Stimulated activated naive B cell treated with anti-CD40 and anti-IgM and Interleukin-4, amounts not matched to agents 10 μg/mL and 1 μg/mL and 100 μg/mL, for 72 hours (primary cell): ENCODE results near the gene RNASET2.
A peak's percentile ranks its signal among the peaks of the same experiment; 100 is the strongest.

ENCODE experiments used
- ATAC-seq, 2 donors: fragments of 150-1000 bp; cut with Tn5 transposase; replicated peaks; 2 replicates each; pipeline ENCODE4 v1.10.0; 2021; ENCODE audit warnings: moderate library complexity in 1 of 2
- DNase-seq: peaks from one replicate; pipeline ENCODE4 v3.0.0; 2021
- H3K27ac Mint-ChIP-seq: one replicate; pipeline ENCODE4 v1.8.0; 2022; ENCODE audit warnings: mild to moderate bottlenecking, mixed read lengths
- H3K27me3 Mint-ChIP-seq, 2 donors: one replicate each; pipeline ENCODE4 v1.8.0; 2022; ENCODE audit warnings: mixed read lengths in 2 of 2
- H3K36me3 Mint-ChIP-seq, 2 donors: one replicate each; pipeline ENCODE4 v1.8.0; 2022; ENCODE audit warnings: mixed read lengths in 2 of 2, mild to moderate bottlenecking in 1 of 2
- H3K4me1 Mint-ChIP-seq, 2 donors: one replicate each; pipeline ENCODE4 v1.8.0; 2022; ENCODE audit warnings: mixed read lengths in 2 of 2, mild to moderate bottlenecking in 1 of 2
- H3K4me3 Mint-ChIP-seq, 2 donors: one replicate each; pipeline ENCODE4 v1.8.0; 2022; ENCODE audit warnings: mild to moderate bottlenecking in 2 of 2, mixed read lengths in 2 of 2, moderate library complexity in 1 of 2
- H3K9me3 Mint-ChIP-seq, 2 donors: one replicate each; pipeline ENCODE4 v1.8.0; 2022; ENCODE audit warnings: mixed read lengths in 2 of 2, mild to moderate bottlenecking in 1 of 2

RNASET2 gene

GRCh38 chr6:166947251-166947650 is 9.1 kb downstream of the RNASET2 start:
- Mint-ChIP-seq H3K36me3 (peaks cover 21 to 31% of the 10 kb centered on the region in 2 donors), H3K27ac (no peak overlapping the region), H3K4me3 (no peak overlapping the region), H3K4me1 (peaks cover 30 to 48% of the 10 kb centered on the region in 2 donors), H3K27me3 (no peaks in the 10 kb centered on the region), H3K9me3 (no peaks in the 10 kb centered on the region)
- ATAC-seq (no peak), DNase-seq (no peak)

GRCh38 chr6:166946125-166946524 is 10.2 kb downstream of the RNASET2 start:
- Mint-ChIP-seq H3K27ac (peak overlapping the region; percentile 31), H3K27me3 (no peaks in the 10 kb centered on the region), H3K4me3 (no peak overlapping the region), H3K36me3 (peaks cover 22 to 31% of the 10 kb centered on the region in 2 donors), H3K4me1 (peaks cover 22 to 37% of the 10 kb centered on the region in 2 donors), H3K9me3 (no peaks in the 10 kb centered on the region)
- no peak for ATAC-seq
- no peak for DNase-seq

GRCh38 chr6:166944666-166945256 is 11.6 kb downstream of the RNASET2 start:
- DNase-seq (no peak), ATAC-seq (no peak)
- Mint-ChIP-seq H3K4me3 (no peak overlapping the region), H3K9me3 (no peaks in the 10 kb centered on the region), H3K36me3 (peaks cover 17 to 24% of the 10 kb centered on the region in 2 donors), H3K4me1 (peaks cover 10 to 24% of the 10 kb centered on the region in 2 donors), H3K27ac (no peak overlapping the region), H3K27me3 (no peaks in the 10 kb centered on the region)

GRCh38 chr6:166942393-166943168 is 13.8 kb downstream of the RNASET2 start:
- no peak for ATAC-seq
- H3K4me1 Mint-ChIP-seq: peaks cover 14 to 20% of the 10 kb centered on the region in 2 donors
- H3K27me3 Mint-ChIP-seq: no peaks in the 10 kb centered on the region
- peaks cover 19 to 34% of the 10 kb centered on the region in 2 donors for H3K36me3 Mint-ChIP-seq
- DNase-seq: no peak
- no peak overlapping the region for H3K4me3 Mint-ChIP-seq
- H3K27ac Mint-ChIP-seq: peak overlapping the region; percentile 86
- H3K9me3 Mint-ChIP-seq: no peaks in the 10 kb centered on the region

GRCh38 chr6:166940643-166941068 is 15.7 kb downstream of the RNASET2 start:
- Mint-ChIP-seq H3K27ac (no peak overlapping the region), H3K9me3 (no peaks in the 10 kb centered on the region), H3K4me3 (no peak overlapping the region), H3K4me1 (peaks cover 19 to 35% of the 10 kb centered on the region in 2 donors), H3K36me3 (peaks cover 17 to 34% of the 10 kb centered on the region in 2 donors), H3K27me3 (no peaks in the 10 kb centered on the region)
- DNase-seq (no peak), ATAC-seq (no peak)

DNA sequence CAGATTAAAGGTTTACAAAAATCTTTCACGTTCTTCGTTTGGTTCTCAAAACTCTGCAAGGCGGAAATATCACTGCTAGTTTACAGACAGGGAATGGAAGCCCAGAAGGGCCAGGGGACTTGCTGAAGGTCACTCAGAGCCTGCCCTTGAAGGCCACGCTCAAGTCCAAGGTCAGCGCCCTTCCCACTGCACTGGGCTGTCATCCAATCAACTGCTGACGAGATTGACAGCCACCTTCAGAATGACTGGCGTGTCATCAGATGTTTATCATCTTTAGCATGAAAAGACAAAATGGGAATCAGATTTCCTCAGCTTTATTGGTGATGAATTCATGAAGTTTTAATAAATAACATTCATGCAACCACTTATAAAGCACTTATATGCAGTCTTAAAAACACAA is 16.5 kb downstream of the RNASET2 start:
- Mint-ChIP-seq H3K36me3 (peaks cover 13 to 28% of the 10 kb centered on the region in 2 donors), H3K4me1 (peaks cover 14 to 29% of the 10 kb centered on the region in 2 donors), H3K27ac (peak overlapping the region; percentile 56)

DNA sequence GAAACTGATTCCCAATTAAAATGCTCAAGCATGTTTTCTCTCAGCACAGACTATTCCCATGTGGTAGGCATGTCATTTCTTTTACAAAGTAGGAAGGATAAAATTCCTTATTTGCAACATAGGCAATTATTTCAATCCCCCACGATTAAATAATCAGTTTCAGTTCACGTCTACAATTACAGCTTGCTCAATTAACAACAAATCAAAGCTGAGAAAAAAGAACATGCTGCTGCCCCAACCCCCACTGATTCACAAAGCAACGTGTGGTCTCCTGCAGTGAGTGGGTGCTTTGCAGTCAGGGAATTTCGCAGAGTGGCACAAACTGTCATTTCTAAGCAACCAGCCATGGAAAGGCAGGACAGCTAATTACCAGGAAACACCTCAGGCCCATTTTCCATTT is 17.0 kb downstream of the RNASET2 start:
- no peaks in the 10 kb centered on the region for H3K9me3 Mint-ChIP-seq
- H3K36me3 Mint-ChIP-seq: peaks cover 13 to 23% of the 10 kb centered on the region in 2 donors
- H3K4me3 Mint-ChIP-seq: no peak overlapping the region
- H3K27me3 Mint-ChIP-seq: no peaks in the 10 kb centered on the region
- H3K4me1 Mint-ChIP-seq: peaks cover 12 to 26% of the 10 kb centered on the region in 2 donors
- ATAC-seq (no peak), DNase-seq (no peak)
- no peak overlapping the region for H3K27ac Mint-ChIP-seq

More for the DNA sequence above, 16.5 kb downstream of the RNASET2 start:
- Mint-ChIP-seq H3K9me3 (no peaks in the 10 kb centered on the region), H3K27me3 (no peaks in the 10 kb centered on the region), H3K4me3 (no peak overlapping the region)
- no peak for ATAC-seq
- DNase-seq: no peak

- Mint-ChIP-seq H3K9me3 (no peaks in the 10 kb centered on the region), H3K27ac (no peak overlapping the region), H3K4me3 (no peak overlapping the region), H3K4me1 (peaks cover 12 to 26% of the 10 kb centered on the region in 2 donors), H3K27me3 (no peaks in the 10 kb centered on the region), H3K36me3 (peaks cover 16 to 23% of the 10 kb centered on the region in 2 donors)
- ATAC-seq (no peak), DNase-seq (no peak)
Measured at GRCh38 chr6:166938704-166939103, 17.6 kb downstream of the RNASET2 start.

GRCh38 chr6:166938150-166938549 is 18.2 kb downstream of the RNASET2 start:
- no peak for DNase-seq
- H3K4me1 Mint-ChIP-seq: peaks cover 12 to 25% of the 10 kb centered on the region in 2 donors
- ATAC-seq: no peak
- no peak overlapping the region for H3K27ac Mint-ChIP-seq
- peaks cover 13 to 19% of the 10 kb centered on the region in 2 donors for H3K36me3 Mint-ChIP-seq
- no peaks in the 10 kb centered on the region for H3K9me3 Mint-ChIP-seq
- H3K27me3 Mint-ChIP-seq: no peaks in the 10 kb centered on the region
- H3K4me3 Mint-ChIP-seq: no peak overlapping the region

DNA sequence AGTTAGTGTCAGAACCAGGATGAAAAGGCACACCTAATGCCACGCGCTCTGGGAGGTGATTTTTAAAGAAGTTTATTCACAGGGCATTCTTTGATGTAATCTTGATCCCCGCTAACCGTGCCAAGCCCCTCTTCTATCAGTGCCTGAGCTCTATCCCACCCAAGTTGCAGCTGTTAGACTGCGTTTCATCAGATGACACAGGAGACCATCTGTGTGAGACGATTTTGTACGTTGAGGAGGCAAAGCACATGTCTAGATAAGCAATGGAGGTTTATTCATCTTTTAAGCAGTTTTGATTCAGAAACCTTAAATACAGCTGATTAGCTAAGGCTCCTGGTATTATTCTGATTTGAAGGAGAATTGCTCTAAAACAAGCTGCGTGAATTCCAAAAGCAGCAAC is 18.6 kb downstream of the RNASET2 start:
- no peak overlapping the region for H3K4me3 Mint-ChIP-seq
- no peaks in the 10 kb centered on the region for H3K27me3 Mint-ChIP-seq
- H3K9me3 Mint-ChIP-seq: no peaks in the 10 kb centered on the region
- peaks cover 16 to 17% of the 10 kb centered on the region in 2 donors for H3K36me3 Mint-ChIP-seq
- H3K4me1 Mint-ChIP-seq: peaks cover 13 to 21% of the 10 kb centered on the region in 2 donors
- ATAC-seq: no peak
- H3K27ac Mint-ChIP-seq: no peak overlapping the region
- DNase-seq: no peak

- Mint-ChIP-seq H3K4me3 (no peak overlapping the region), H3K9me3 (no peaks in the 10 kb centered on the region), H3K36me3 (peaks cover 29 to 32% of the 10 kb centered on the region in 2 donors), H3K27me3 (no peaks in the 10 kb centered on the region), H3K4me1 (peaks cover 24 to 25% of the 10 kb centered on the region in 2 donors), H3K27ac (peak overlapping the region; percentile 87)
- peak; percentile 75 to 76 for ATAC-seq
- no peak for DNase-seq
Measured at GRCh38 chr6:166936079-166936787, 20.1 kb downstream of the RNASET2 start.

DNA sequence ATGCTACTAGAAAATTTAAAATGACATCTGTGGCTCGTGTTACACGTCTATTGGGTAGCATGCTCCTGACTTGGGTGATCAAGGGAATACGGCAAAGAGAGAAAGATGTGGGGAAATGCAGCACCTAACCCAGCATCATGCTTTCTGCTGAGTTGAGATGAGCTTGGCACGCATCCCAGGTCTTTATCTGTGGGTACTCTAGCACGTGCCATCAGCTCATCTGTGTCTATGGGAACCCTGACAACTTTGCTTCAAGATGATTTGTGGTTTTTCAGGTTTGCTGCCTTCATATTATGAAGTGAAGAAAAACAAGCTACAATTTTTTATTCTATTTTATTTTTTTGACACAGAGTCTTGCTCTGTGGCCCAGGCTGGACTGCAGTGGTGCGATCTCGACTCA is 21.0 kb downstream of the RNASET2 start:
- H3K27ac Mint-ChIP-seq: no peak overlapping the region
- H3K4me3 Mint-ChIP-seq: no peak overlapping the region
- peaks cover 28 to 36% of the 10 kb centered on the region in 2 donors for H3K36me3 Mint-ChIP-seq
- DNase-seq (no peak), ATAC-seq (no peak)
- H3K4me1 Mint-ChIP-seq: peaks cover 26 to 30% of the 10 kb centered on the region in 2 donors
- H3K27me3 Mint-ChIP-seq: no peaks in the 10 kb centered on the region
- no peaks in the 10 kb centered on the region for H3K9me3 Mint-ChIP-seq

DNA sequence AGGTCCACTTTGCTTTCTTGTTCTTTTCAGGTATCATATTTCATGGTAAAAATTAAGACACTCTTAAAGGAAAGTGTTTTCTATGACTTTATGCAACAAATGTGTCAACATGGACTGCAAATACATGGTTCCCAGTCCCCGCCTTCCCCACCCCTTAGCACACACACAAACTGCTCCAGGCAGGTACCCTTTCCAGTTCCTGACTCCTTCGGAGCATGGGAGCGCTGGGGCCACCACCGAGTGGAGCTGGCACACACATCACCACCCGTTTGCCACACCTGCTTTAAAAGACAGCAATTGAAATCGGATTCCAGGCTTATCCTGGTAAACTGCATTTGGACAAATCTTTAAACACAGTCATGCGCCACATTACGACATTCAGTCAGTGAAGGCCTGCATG is 22.2 kb downstream of the RNASET2 start:
- H3K4me1 Mint-ChIP-seq: peaks cover 31 to 42% of the 10 kb centered on the region in 2 donors
- H3K36me3 Mint-ChIP-seq: peaks cover 28 to 39% of the 10 kb centered on the region in 2 donors
- no peak overlapping the region for H3K27ac Mint-ChIP-seq

GRCh38 chr6:166933396-166933795 is 23.0 kb downstream of the RNASET2 start:
- Mint-ChIP-seq H3K27ac (no peak overlapping the region), H3K4me1 (peaks cover 32 to 44% of the 10 kb centered on the region in 2 donors), H3K4me3 (no peak overlapping the region), H3K27me3 (no peaks in the 10 kb centered on the region), H3K36me3 (peaks cover 28 to 37% of the 10 kb centered on the region in 2 donors), H3K9me3 (no peaks in the 10 kb centered on the region)
- DNase-seq (no peak), ATAC-seq (no peak)

More for the DNA sequence above, 22.2 kb downstream of the RNASET2 start:
- ATAC-seq (no peak), DNase-seq (no peak)
- Mint-ChIP-seq H3K4me3 (no peak overlapping the region), H3K27me3 (no peaks in the 10 kb centered on the region), H3K9me3 (no peaks in the 10 kb centered on the region)
